Breast epithelium (tissue), 4 donors: Measurements from ENCODE around the gene MEF2C. TPM values are rescaled to one million over a fixed set of nuclear protein-coding genes. Genes with fewer than 3 reads are reported as not detected.

Experiments
- DNase-seq, 2 donors: peaks; one replicate each; pipeline ENCODE4 v3.0.0-alpha.2; 2019; ENCODE audit warnings: low spot score in 2 of 2
- H3K27ac ChIP-seq, 2 donors: fragments of 200-600 bp; sonication (generic) in 1 of 2; one replicate each; pipeline ENCODE4 v1.5.1; 2016 to 2019; ENCODE audit warnings: mild to moderate bottlenecking in 1 of 2
- H3K27me3 ChIP-seq, 2 donors: fragments of 200-600 bp; sonication (generic) in 1 of 2; one replicate each; pipeline versions ENCODE4 v1.5.1 to v1.6.0; 2017 to 2019; ENCODE audit warnings: control low read depth in 1 of 2, mild to moderate bottlenecking in 1 of 2
- H3K36me3 ChIP-seq: fragments of 200-600 bp; one replicate; pipeline ENCODE4 v1.5.1; 2019
- H3K4me1 ChIP-seq, 2 donors: fragments of 200-600 bp; sonication (generic); one replicate each; pipeline ENCODE4 v1.5.1; 2016 to 2019; ENCODE audit warnings: control low read depth in 1 of 2
- H3K4me3 ChIP-seq, 3 donors: fragments of 200-600 bp; sonication (generic); 1 replicate in 2 of 3; 2 replicates in 1 of 3; pipeline ENCODE4 v1.5.1; 2016 to 2019; ENCODE audit warnings: mild to moderate bottlenecking in 3 of 3, moderate library complexity in 2 of 3
- H3K9me3 ChIP-seq, 2 donors: fragments of 200-600 bp; sonication (generic) in 1 of 2; one replicate each; pipeline ENCODE4 v1.5.1; 2016 to 2019; ENCODE audit warnings: control low read depth in 1 of 2
- CTCF ChIP-seq, 3 donors: fragments of 450-650 bp; IDR thresholded peaks; one replicate each; pipeline ENCODE4 v1.5.1; 2016 to 2017; ENCODE audit warnings: antibody characterized with exemption in 3 of 3, mild to moderate bottlenecking in 3 of 3, moderate library complexity in 3 of 3
- POLR2A ChIP-seq: fragments of 450-650 bp; IDR thresholded peaks from one replicate; pipeline ENCODE4 v1.6.1; 2016; ENCODE audit warnings: antibody characterized with exemption, mild to moderate bottlenecking, moderate library complexity
- POLR2AphosphoS5 ChIP-seq, 3 donors: sonication (generic); formaldehyde crosslinking; IDR thresholded peaks; one replicate each; pipeline ENCODE4 v1.6.1; 2017; ENCODE audit warnings: antibody characterized with exemption in 3 of 3
- intact Hi-C: fragments of 100-400 bp; cut with DNase I; formaldehyde crosslinking; loops from one replicate; pipeline ENCODE4 v1.15.1; 2023; ENCODE audit warnings: low total_unique reads
- total RNA-seq, 3 donors: library from RNA; depleted of rRNA; stranded (reverse); fragments of >200 nt; gene quantifications; one replicate each; pipeline ENCODE4 v1.1.0, GENCODE V29; 2016

MEF2C gene
- total RNA-seq, 3 donors from 2014 or later = 27.4 to 41.8 (median 32.1) TPM

- H3K4me3 ChIP-seq = no peak overlapping the region
- H3K27ac ChIP-seq = no peak overlapping the region
- H3K4me1 ChIP-seq = no peaks in the 10 kb centered on the region
- TF ChIP-seq POLR2AphosphoS5 (IDR thresholded peaks at IDR 0.05) (no peak), POLR2A (no peak), CTCF (IDR thresholded peaks at IDR 0.05) (no peak)
- no peak for DNase-seq
- no peaks in the 10 kb centered on the region for H3K9me3 ChIP-seq
- intact Hi-C loops = loop anchor here (10.0 kb wide), 1 partner anchor 551 kb away; no protein-coding TSS in a partner anchor
- H3K27me3 ChIP-seq = peaks cover 6 to 78% of the 10 kb centered on the region in 2 donors
- no peaks in the 10 kb centered on the region for H3K36me3 ChIP-seq
Measured at GRCh38 chr5:88695931-88696330, 187.1 kb downstream of the MEF2C start.

- H3K27me3 ChIP-seq = peaks cover 6 to 85% of the 10 kb centered on the region in 2 donors
- H3K36me3 ChIP-seq = no peaks in the 10 kb centered on the region
- no peak for TF ChIP-seq POLR2AphosphoS5 (IDR thresholded peaks at IDR 0.05)
- TF ChIP-seq CTCF (IDR thresholded peaks at IDR 0.05) = no peak
- TF ChIP-seq POLR2A = no peak
- H3K9me3 ChIP-seq = no peaks in the 10 kb centered on the region
- no peak overlapping the region for H3K4me3 ChIP-seq
- H3K4me1 ChIP-seq = no peaks in the 10 kb centered on the region
- no peak for DNase-seq
- intact Hi-C loops = loop anchor here (10.0 kb wide), 1 partner anchor 550 kb away; no protein-coding TSS in a partner anchor
- H3K27ac ChIP-seq = no peak overlapping the region
Measured at GRCh38 chr5:88695232-88695631, 187.8 kb downstream of the MEF2C start.

GRCh38 chr5:88694023-88694679 is 188.8 kb downstream of the MEF2C start:
- Histone ChIP-seq H3K9me3 (no peaks in the 10 kb centered on the region), H3K27ac (no peak overlapping the region), H3K36me3 (no peaks in the 10 kb centered on the region), H3K4me1 (peaks cover 0 to 5% of the 10 kb centered on the region in 2 donors), H3K27me3 (peaks cover 12 to 92% of the 10 kb centered on the region in 2 donors), H3K4me3 (no peak overlapping the region)
- TF ChIP-seq POLR2A (no peak), POLR2AphosphoS5 (IDR thresholded peaks at IDR 0.05) (no peak), CTCF (IDR thresholded peaks at IDR 0.05) (no peak)
- DNase-seq = no peak
- intact Hi-C loops = loop anchor here (10.0 kb wide), 1 partner anchor 549 kb away; no protein-coding TSS in a partner anchor

- no peak for DNase-seq
- TF ChIP-seq POLR2A (no peak), CTCF (IDR thresholded peaks at IDR 0.05) (no peak), POLR2AphosphoS5 (IDR thresholded peaks at IDR 0.05) (no peak)
- Histone ChIP-seq H3K27me3 (peaks cover 12 to 95% of the 10 kb centered on the region in 2 donors), H3K4me1 (peaks cover 0 to 7% of the 10 kb centered on the region in 2 donors), H3K9me3 (no peaks in the 10 kb centered on the region), H3K4me3 (no peak overlapping the region), H3K36me3 (no peaks in the 10 kb centered on the region), H3K27ac (no peak overlapping the region)
- intact Hi-C loops = loop anchor here (10.0 kb wide), 1 partner anchor 549 kb away; no protein-coding TSS in a partner anchor
Measured at GRCh38 chr5:88693071-88693932, 189.7 kb downstream of the MEF2C start.
